ENCODE measurements around the gene NRTN.
"Not testable (repeated sequence)": the region's sequence is repeated elsewhere in the genome, so short reads cannot be mapped to it uniquely, and the experiment has no call there.

Gene NRTN

GRCh38 chr19:5832527-5833216 is 27.8 kb downstream of the NRTN start:
- no peak for DNase-seq

GRCh38 chr19:5837761-5838352 is 33.0 kb downstream of the NRTN start:
- DNase-seq: no peak

- DNase-seq: no peak
Observed at GRCh38 chr19:5838353-5839064, 33.6 kb downstream of the NRTN start.

- no peak for DNase-seq
Observed at GRCh38 chr19:5839065-5840017, 34.5 kb downstream of the NRTN start, which contains the start of gene FUT6. TSS of gene FUT6 (minus strand) at chr19:5839702. CDS start at chr19:5832567, 7,135 bp downstream.

- not testable (repeated sequence) for DNase-seq
Observed at GRCh38 chr19:5841735-5842111, 36.9 kb downstream of the NRTN start.

GRCh38 chr19:5843295-5843927 is 38.5 kb downstream of the NRTN start:
- no peak for DNase-seq

GRCh38 chr19:5844456-5845433 is 39.9 kb downstream of the NRTN start:
- no peak for DNase-seq

GRCh38 chr19:5847846-5848245 is 43.0 kb downstream of the NRTN start:
- not testable (repeated sequence) for DNase-seq

GRCh38 chr19:5848621-5849020 is 43.8 kb downstream of the NRTN start:
- not testable (repeated sequence) for DNase-seq

- no peak for DNase-seq
Observed at GRCh38 chr19:5850189-5850588, 45.3 kb downstream of the NRTN start.

GRCh38 chr19:5850743-5851293 is 46.0 kb downstream of the NRTN start:
- DNase-seq: peak in 1 of 56 donors; percentile 14

- no peak for DNase-seq
Observed at GRCh38 chr19:5851302-5851701, 46.4 kb downstream of the NRTN start, which contains the start of gene FUT3. TSS of gene FUT3 (minus strand) at chr19:5851449.

- not testable (repeated sequence) for DNase-seq
Observed at GRCh38 chr19:5854121-5854520, 49.3 kb downstream of the NRTN start.

GRCh38 chr19:5855151-5855550 is 50.3 kb downstream of the NRTN start:
- DNase-seq: not testable (repeated sequence)

GRCh38 chr19:5857203-5858081 is 52.6 kb downstream of the NRTN start:
- DNase-seq: no peak

- no peak for DNase-seq
Observed at GRCh38 chr19:5863030-5863665, 58.3 kb downstream of the NRTN start.

- DNase-seq: peak in 1 of 56 donors; percentile 39
Observed at GRCh38 chr19:5864013-5864720, 59.3 kb downstream of the NRTN start.
